Loucy (cell line): ENCODE data around the gene C21orf58.

ENCODE experiments used
- H2AFZ ChIP-seq: fragments of 200-600 bp; sonication (generic); 2 replicates; pipeline ENCODE4 v1.6.0; 2016; ENCODE audit warnings: antibody characterized with exemption, mild to moderate bottlenecking, low read length, moderate library complexity
- H3F3A ChIP-seq: fragments of 200-600 bp; 2 replicates; pipeline ENCODE4 v1.6.0; 2016; ENCODE audit warnings: antibody characterized with exemption, low read depth, mild to moderate bottlenecking
- H3K27me3 ChIP-seq: fragments of 200-600 bp; sonication (generic); 2 replicates; pipeline ENCODE4 v1.6.1; 2014; ENCODE audit warnings: low read length, mild to moderate bottlenecking; ENCODE audit not compliant: insufficient read depth, poor library complexity, severe bottlenecking
- H3K36me3 ChIP-seq: fragments of 200-600 bp; sonication (generic); 2 replicates; pipeline ENCODE4 v1.6.1; 2016; ENCODE audit warnings: low read length; ENCODE audit not compliant: insufficient read depth
- H3K4me1 ChIP-seq: fragments of 200-600 bp; sonication (generic); 2 replicates; pipeline ENCODE4 v1.5.1; 2014; ENCODE audit warnings: low read length, mild to moderate bottlenecking; ENCODE audit not compliant: insufficient read depth, poor library complexity, severe bottlenecking
- H3K4me2 ChIP-seq: fragments of 200-600 bp; sonication (generic); 2 replicates; pipeline ENCODE4 v1.6.0; 2014; ENCODE audit warnings: antibody characterized with exemption, low read length, low read depth, mild to moderate bottlenecking; ENCODE audit not compliant: poor library complexity, severe bottlenecking
- H3K4me3 ChIP-seq: fragments of 200-600 bp; sonication (generic); 2 replicates; pipeline ENCODE4 v1.5.1; 2014; ENCODE audit warnings: low read length, mild to moderate bottlenecking, mixed read lengths; ENCODE audit not compliant: poor library complexity, severe bottlenecking
- H3K79me2 ChIP-seq: fragments of 200-600 bp; sonication (generic); 2 replicates; pipeline ENCODE4 v1.6.1; 2014; ENCODE audit warnings: low read length; ENCODE audit not compliant: insufficient read depth
- H3K9ac ChIP-seq: fragments of 200-600 bp; sonication (generic); 2 replicates; pipeline ENCODE4 v1.6.0; 2014; ENCODE audit warnings: mild to moderate bottlenecking, low read depth, low read length, moderate library complexity; ENCODE audit not compliant: poor library complexity, severe bottlenecking
- H3K9me2 ChIP-seq: fragments of 200-600 bp; sonication (generic); replicated peaks from 2 replicates; pipeline ENCODE4 v1.6.1; 2016; ENCODE audit warnings: low read depth, low read length, mixed read lengths
- H3K9me3 ChIP-seq: fragments of 200-600 bp; sonication (generic); 2 replicates; pipeline ENCODE4 v1.6.1; 2014; ENCODE audit warnings: mild to moderate bottlenecking, antibody characterized with exemption, low read length, low read depth; ENCODE audit not compliant: insufficient read depth
- H4K20me1 ChIP-seq: fragments of 200-600 bp; sonication (generic); 2 replicates; pipeline ENCODE4 v1.6.0; 2014; ENCODE audit warnings: antibody characterized with exemption, low read length, mild to moderate bottlenecking; ENCODE audit not compliant: insufficient read depth, poor library complexity, severe bottlenecking
- CTCF ChIP-seq: fragments of 200-600 bp; sonication (generic); conservative IDR thresholded peaks from 2 replicates; pipeline ENCODE4 v1.5.1; 2014; ENCODE audit warnings: mild to moderate bottlenecking, antibody characterized with exemption, low read length
- EZH2phosphoT487 ChIP-seq: fragments of 200-600 bp; IDR thresholded peaks from 2 replicates; pipeline ENCODE4 v1.6.1; 2018; ENCODE audit warnings: antibody characterized with exemption, mild to moderate bottlenecking, moderate library complexity, borderline replicate concordance

Gene C21orf58

GRCh38 chr21:46320331-46320801 is 3.3 kb downstream of the C21orf58 start:
- Histone ChIP-seq H3K9ac (peak overlapping the region; percentile 100), H3K4me2 (peak overlapping the region; percentile 99), H3K4me1 (peaks cover 38% of the 10 kb centered on the region), H2AFZ (no peak overlapping the region), H3F3A (peaks cover 16% of the 10 kb centered on the region), H4K20me1 (peaks cover 27% of the 10 kb centered on the region), H3K27me3 (peaks cover 17% of the 10 kb centered on the region), H3K9me3 (no peaks in the 10 kb centered on the region), H3K79me2 (peaks cover 63% of the 10 kb centered on the region), H3K36me3 (no peaks in the 10 kb centered on the region; the same call in 1 of the 2 replicates), H3K9me2 (no peaks in the 10 kb centered on the region), H3K4me3 (peak overlapping the region; percentile 99)
- TF ChIP-seq EZH2phosphoT487 (no peak), CTCF (no peak)

GRCh38 chr21:46319186-46319585 is 4.5 kb downstream of the C21orf58 start:
- no peaks in the 10 kb centered on the region for H3K9me2 ChIP-seq

GRCh38 chr21:46318464-46318845 is 5.2 kb downstream of the C21orf58 start:
- peak overlapping the region; percentile 42 for H3K9ac ChIP-seq
- peaks cover 12% of the 10 kb centered on the region for H3K27me3 ChIP-seq
- no peak for TF ChIP-seq EZH2phosphoT487
- TF ChIP-seq CTCF: no peak
- peaks cover 38% of the 10 kb centered on the region for H3K4me1 ChIP-seq
- H3K9me2 ChIP-seq: no peaks in the 10 kb centered on the region
- peaks cover 53% of the 10 kb centered on the region for H3K79me2 ChIP-seq
- H4K20me1 ChIP-seq: peaks cover 23% of the 10 kb centered on the region
- no peaks in the 10 kb centered on the region; the same call in 1 of the 2 replicates for H3K36me3 ChIP-seq
- H3K4me2 ChIP-seq: peak overlapping the region; percentile 99
- H2AFZ ChIP-seq: no peak overlapping the region
- peaks cover 16% of the 10 kb centered on the region for H3F3A ChIP-seq
- no peaks in the 10 kb centered on the region for H3K9me3 ChIP-seq
- peak overlapping the region; percentile 36 for H3K4me3 ChIP-seq

More at GRCh38 chr21:46319186-46319585, 4.5 kb downstream of the C21orf58 start:
- Histone ChIP-seq H3K4me1 (peaks cover 38% of the 10 kb centered on the region), H3K9ac (peak overlapping the region; percentile 42), H3K9me3 (no peaks in the 10 kb centered on the region), H3K4me3 (peak overlapping the region; percentile 36), H3K27me3 (peaks cover 16% of the 10 kb centered on the region), H3K36me3 (no peaks in the 10 kb centered on the region; the same call in 1 of the 2 replicates), H3K79me2 (peaks cover 55% of the 10 kb centered on the region), H3K4me2 (peak overlapping the region; percentile 99), H4K20me1 (peaks cover 25% of the 10 kb centered on the region), H2AFZ (no peak overlapping the region), H3F3A (peaks cover 16% of the 10 kb centered on the region)
- TF ChIP-seq CTCF: no peak
- TF ChIP-seq EZH2phosphoT487: no peak
